K562 treated with DMSO at 1 percent for 24 hours (cell line): ENCODE data around the gene YWHAQ. TPM values are rescaled to one million over a fixed set of nuclear protein-coding genes. Genes with fewer than 3 reads are reported as not detected.

Experiments
- total RNA-seq: library from RNA; unstranded; fragments of 300-600 nt; gene quantifications from 2 replicates; pipeline ENCODE4 v1.2.3, GENCODE V29; 2022; ENCODE audit warnings: low read depth; ENCODE audit not compliant: insufficient read depth

Gene YWHAQ
- total RNA-seq = 127 and 135 TPM in 2 replicates

DNA sequence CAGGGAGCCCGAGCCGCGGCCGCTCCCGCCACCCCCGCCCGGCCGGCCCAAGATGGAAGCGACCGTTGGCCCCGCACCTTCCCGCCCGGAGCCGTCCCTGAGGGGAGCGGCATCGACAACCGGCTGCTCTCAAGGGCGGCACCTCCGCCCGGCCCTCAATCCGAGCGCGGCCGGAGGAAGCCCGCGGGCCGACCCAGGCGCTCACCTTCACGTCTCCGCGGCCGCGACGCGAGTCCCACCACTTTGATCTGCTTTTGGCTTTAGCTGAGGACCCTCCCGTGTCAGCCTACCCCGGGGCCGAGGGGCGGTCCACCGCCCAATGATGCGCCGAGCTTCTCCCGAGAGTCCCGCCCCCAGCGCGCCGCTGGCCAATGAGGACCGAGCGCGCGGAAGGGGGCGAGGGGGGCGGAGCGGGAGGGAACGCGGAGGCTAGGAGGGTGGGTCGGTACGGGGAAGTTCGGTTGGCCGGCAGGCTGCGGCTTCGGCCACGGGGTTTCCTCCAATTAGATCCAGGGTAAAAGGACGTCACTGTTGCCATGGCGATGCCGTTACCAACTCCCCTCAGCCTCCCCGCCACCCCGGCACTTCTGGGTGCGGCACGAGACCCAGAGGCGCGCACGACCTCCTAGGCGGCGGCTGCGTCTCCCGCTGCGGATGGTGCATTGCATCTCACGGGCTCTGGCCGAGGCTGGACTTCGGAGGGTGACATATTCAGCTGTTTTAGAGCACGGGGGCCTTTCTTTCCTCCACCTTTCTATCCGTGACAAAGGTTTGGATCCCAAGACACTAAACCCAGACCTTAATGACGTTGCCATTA is at the start of gene YWHAQ:
Gene YWHAQ (minus strand): TSS at position 262 of the 817 bp plus-strand sequence. CDS start 545 bp downstream, outside the sequence.

DNA sequence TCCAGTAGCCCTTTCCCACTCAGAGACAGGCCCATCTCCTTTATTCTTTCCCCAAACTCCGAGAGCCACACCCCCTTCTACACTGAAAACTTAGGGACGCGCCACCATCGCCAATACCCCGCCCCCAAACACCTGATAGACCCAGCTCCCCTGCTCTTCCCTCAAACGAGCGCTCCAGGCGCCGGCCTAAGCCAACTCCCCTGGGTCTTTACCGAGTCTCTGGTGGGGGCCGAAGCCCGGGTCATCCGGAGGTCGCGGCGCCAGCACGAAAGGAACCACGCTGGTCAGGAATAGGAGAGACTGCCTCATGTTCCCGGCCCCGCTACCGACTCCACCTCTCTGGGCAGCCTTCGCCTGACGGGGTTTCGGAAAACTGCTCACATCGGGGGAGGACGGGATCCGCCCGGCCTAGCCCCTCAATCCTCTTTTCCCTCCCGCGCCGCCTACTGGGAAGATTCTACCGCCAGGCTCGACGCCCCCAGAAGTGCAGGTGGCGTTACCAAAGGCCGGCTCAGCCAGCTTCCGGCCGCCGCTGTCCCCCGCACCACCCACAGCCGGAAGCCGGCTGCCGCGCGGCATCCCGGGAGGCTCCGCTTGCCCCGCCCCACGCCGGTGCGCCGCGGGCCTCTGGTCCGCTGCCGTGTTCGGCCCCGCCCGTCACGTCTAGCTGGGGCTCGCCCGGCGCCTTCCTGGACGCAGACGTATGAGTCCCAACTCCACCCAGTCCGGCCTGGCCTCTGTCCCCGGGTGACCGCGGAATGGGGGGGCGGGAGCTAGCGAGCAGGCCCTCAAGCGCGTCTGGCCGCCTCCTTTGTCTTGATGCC is 75.3 kb downstream of the YWHAQ start, which contains the start of gene ADAM17:
Gene ADAM17 (minus strand): TSS at position 534 of the 824 bp plus-strand sequence. CDS start 225 bp downstream, at position 309.

Other genes starting within 250 kb of the YWHAQ start
- 38.0 and 38.3 TPM in 2 replicates for gene ITGB1BP1, start 207.5 kb downstream of the YWHAQ start, total RNA-seq
- 39.0 and 44.4 TPM in 2 replicates for gene CPSF3, start 207.3 kb downstream of the YWHAQ start, total RNA-seq
- gene IAH1, start 156.4 kb downstream of the YWHAQ start, total RNA-seq = not detected in 2 replicates
- gene ADAM17, start 75.2 kb downstream of the YWHAQ start, total RNA-seq = 15.2 and 19.3 TPM in 2 replicates
- 7.1 and 8.9 TPM in 2 replicates for gene TAF1B, start 212.5 kb upstream of the YWHAQ start, total RNA-seq